GM18520 (cell line): ENCODE data around the gene GPR4.
"Not testable (repeated sequence)": the region's sequence is repeated elsewhere in the genome, so short reads cannot be mapped to it uniquely, and the experiment has no call there.

Experiments
- ATAC-seq: cut with Tn5 transposase; IDR thresholded peaks from one replicate; pipeline ENCODE4 v1.9.1; 2021; ENCODE audit not compliant: unreplicated experiment

GPR4 gene

GRCh38 chr19:45601524-45602374 is at the start of gene GPR4:
Gene GPR4 (minus strand): TSS chr19:45602212. CDS start chr19:45591866, 10,346 bp downstream.
- ATAC-seq: no peak

GRCh38 chr19:45650722-45651121 is 48.7 kb upstream of the GPR4 start:
- ATAC-seq: no peak

- ATAC-seq: no peak
Measured at GRCh38 chr19:45646345-45646698, 44.3 kb upstream of the GPR4 start.

GRCh38 chr19:45645631-45646344 is 43.8 kb upstream of the GPR4 start:
- ATAC-seq: peak; percentile 25

GRCh38 chr19:45645068-45645630 is 43.1 kb upstream of the GPR4 start:
- ATAC-seq: no peak

GRCh38 chr19:45643927-45644771 is 42.1 kb upstream of the GPR4 start:
- no peak for ATAC-seq

GRCh38 chr19:45643024-45643926 is 41.3 kb upstream of the GPR4 start:
- no peak for ATAC-seq

- peak; percentile 32 for ATAC-seq
Measured at GRCh38 chr19:45641274-45642105, 39.5 kb upstream of the GPR4 start.

GRCh38 chr19:45640849-45641273 is 38.8 kb upstream of the GPR4 start:
- ATAC-seq: no peak

- ATAC-seq: no peak
Measured at GRCh38 chr19:45638930-45639729, 37.1 kb upstream of the GPR4 start, which contains the start of gene EML2. Gene EML2 (minus strand): TSS chr19:45639397. CDS start chr19:45639376, 21 bp downstream.

- no peak for ATAC-seq
Measured at GRCh38 chr19:45637890-45638667, 36.1 kb upstream of the GPR4 start.

- no peak for ATAC-seq
Measured at GRCh38 chr19:45636902-45637301, 34.9 kb upstream of the GPR4 start.

- ATAC-seq: no peak
Measured at GRCh38 chr19:45636275-45636674, 34.3 kb upstream of the GPR4 start.

GRCh38 chr19:45632468-45633196 is 30.6 kb upstream of the GPR4 start:
- no peak for ATAC-seq

- ATAC-seq: no peak
Measured at GRCh38 chr19:45630463-45630862, 28.5 kb upstream of the GPR4 start.

- ATAC-seq: no peak
Measured at GRCh38 chr19:45629704-45630103, 27.7 kb upstream of the GPR4 start.

GRCh38 chr19:45628219-45628618 is 26.2 kb upstream of the GPR4 start:
- ATAC-seq: not testable (repeated sequence)
